ENCODE results near the gene MRAS.

Gene MRAS

GRCh38 chr3:138377804-138378203 is 29.4 kb downstream of the MRAS start:
- DNase-seq (ENCODE audit: low read depth): no peak
- no peak overlapping the region for H3K4me3 ChIP-seq (ENCODE audit: low read depth, low read length)
- TF ChIP-seq MAX (IDR thresholded peaks at IDR 0.05; ENCODE audit: low read depth, low read length): no peak
- no peak for TF ChIP-seq MYC (IDR thresholded peaks at IDR 0.05; ENCODE audit: low read depth, low read length)
- no peak for TF ChIP-seq CTCF (IDR thresholded peaks at IDR 0.05; ENCODE audit: low read depth, low read length)
- no peak for TF ChIP-seq POLR2A (IDR thresholded peaks at IDR 0.05; ENCODE audit: extremely low read depth, insufficient read length)

- TF ChIP-seq POLR2A (IDR thresholded peaks at IDR 0.05; ENCODE audit: extremely low read depth, insufficient read length) (no peak), MYC (IDR thresholded peaks at IDR 0.05; ENCODE audit: low read depth, low read length) (no peak), MAX (IDR thresholded peaks at IDR 0.05; ENCODE audit: low read depth, low read length) (no peak)
- DNase-seq (ENCODE audit: low read depth): no peak
- no peak overlapping the region for H3K4me3 ChIP-seq (ENCODE audit: low read depth, low read length)
These were observed 30.0 kb downstream of the MRAS start for GRCh38 chr3:138378331-138378730.

- no peak overlapping the region for H3K4me3 ChIP-seq (ENCODE audit: low read depth, low read length)
- no peak for DNase-seq (ENCODE audit: low read depth)
These were observed 30.6 kb downstream of the MRAS start for GRCh38 chr3:138378990-138379389.

GRCh38 chr3:138381413-138381901 is 33.1 kb downstream of the MRAS start:
- TF ChIP-seq MAX (IDR thresholded peaks at IDR 0.05; ENCODE audit: low read depth, low read length) (no peak), MYC (IDR thresholded peaks at IDR 0.05; ENCODE audit: low read depth, low read length) (no peak), POLR2A (IDR thresholded peaks at IDR 0.05; ENCODE audit: extremely low read depth, insufficient read length) (no peak), CTCF (IDR thresholded peaks at IDR 0.05; ENCODE audit: low read depth, low read length) (no peak)
- H3K4me3 ChIP-seq (ENCODE audit: low read depth, low read length): no peak overlapping the region
- no peak for DNase-seq (ENCODE audit: low read depth)

More at GRCh38 chr3:138378990-138379389, 30.6 kb downstream of the MRAS start:
- TF ChIP-seq POLR2A (IDR thresholded peaks at IDR 0.05; ENCODE audit: extremely low read depth, insufficient read length): no peak

- peak; percentile 28 for DNase-seq (ENCODE audit: low read depth)
- H3K4me3 ChIP-seq (ENCODE audit: low read depth, low read length): no peak overlapping the region
- no peak for TF ChIP-seq POLR2A (IDR thresholded peaks at IDR 0.05; ENCODE audit: extremely low read depth, insufficient read length)
- TF ChIP-seq MYC (IDR thresholded peaks at IDR 0.05; ENCODE audit: low read depth, low read length): no peak
- TF ChIP-seq MAX (IDR thresholded peaks at IDR 0.05; ENCODE audit: low read depth, low read length): no peak
- no peak for TF ChIP-seq CTCF (IDR thresholded peaks at IDR 0.05; ENCODE audit: low read depth, low read length)
These were observed 33.8 kb downstream of the MRAS start for GRCh38 chr3:138381950-138382715.

- H3K4me3 ChIP-seq (ENCODE audit: low read depth, low read length): no peak overlapping the region
- no peak for DNase-seq (ENCODE audit: low read depth)
- TF ChIP-seq MYC (IDR thresholded peaks at IDR 0.05; ENCODE audit: low read depth, low read length) (no peak), MAX (IDR thresholded peaks at IDR 0.05; ENCODE audit: low read depth, low read length) (no peak), POLR2A (IDR thresholded peaks at IDR 0.05; ENCODE audit: extremely low read depth, insufficient read length) (no peak), CTCF (IDR thresholded peaks at IDR 0.05; ENCODE audit: low read depth, low read length) (no peak)
These were observed 35.5 kb downstream of the MRAS start for GRCh38 chr3:138383715-138384465.

Measured in NB4 (cell line).